Measurements from ENCODE around the gene CAMK1D. TPM values are rescaled to one million over a fixed set of nuclear protein-coding genes. Genes with fewer than 3 reads are reported as not detected.

Gene CAMK1D
- polyA plus RNA-seq, 1 experiment = 8.2 TPM

DNA sequence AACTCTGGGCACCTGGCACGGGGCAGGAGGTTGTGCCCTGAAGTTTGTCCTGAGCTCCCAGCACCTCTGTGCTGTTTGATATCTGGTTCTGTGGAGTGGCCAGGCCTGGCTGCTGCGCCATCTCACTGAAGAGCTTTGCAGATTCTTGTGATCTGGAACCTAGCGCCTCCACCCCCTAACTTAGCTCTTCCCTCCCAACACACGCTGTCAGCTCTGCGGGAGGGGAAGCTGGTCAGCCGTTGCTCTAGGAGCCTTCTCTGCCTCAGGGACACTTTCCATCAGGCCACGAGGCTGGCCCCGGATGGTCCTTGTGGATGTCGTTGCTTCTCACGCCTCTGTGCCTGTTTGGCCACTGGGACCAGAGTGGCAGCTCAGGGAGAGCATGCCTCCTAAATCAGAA is 438.9 kb downstream of the CAMK1D start:
- no peaks in the 10 kb centered on the region for H3K27me3 ChIP-seq (ENCODE audit: control insufficient read depth, insufficient read depth, low read length)
- peaks cover 6% of the 10 kb centered on the region; the same call in 1 of the 2 replicates for H3K9me3 ChIP-seq (ENCODE audit: control insufficient read depth, insufficient read depth, low read length)
- H3K27ac ChIP-seq (ENCODE audit: low read depth, low read length) = no peak overlapping the region
- DNase-seq (ENCODE audit: low read depth, low spot score) = no peak
- POLR2A ChIA-PET = no interaction called here
- no peak overlapping the region for H3K4me3 ChIP-seq (ENCODE audit: low read depth, low read length)
- no peak for TF ChIP-seq CTCF (IDR thresholded peaks at IDR 0.05; ENCODE audit: low read depth, low read length)
- CTCF ChIA-PET = interaction anchor here (1.5 kb wide), 1 partner anchor 114 kb away, joined by 3 read pairs; no protein-coding TSS in a partner anchor

- DNase-seq (ENCODE audit: low read depth, low spot score) = no peak
Observed at GRCh38 chr10:12790270-12790669, 440.9 kb downstream of the CAMK1D start.

DNA sequence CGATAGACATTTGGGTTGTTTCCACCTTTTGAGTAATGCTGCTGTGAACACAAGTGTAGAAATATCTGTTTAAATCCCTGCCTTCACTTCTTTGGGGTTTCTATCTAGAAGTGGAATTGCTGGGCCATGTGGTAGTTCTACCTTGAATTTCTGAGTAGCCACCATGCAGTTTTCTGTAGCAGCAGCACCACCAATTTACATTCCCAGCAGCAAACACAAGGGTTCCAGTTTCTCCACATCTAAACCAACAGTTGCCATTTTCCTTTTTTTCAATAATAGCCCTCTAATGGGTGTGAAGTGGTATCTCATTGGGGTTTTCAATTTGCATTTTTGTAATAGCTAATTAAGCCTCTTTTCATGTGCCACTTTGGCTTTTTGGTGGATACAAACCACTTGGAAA is 442.4 kb downstream of the CAMK1D start:
- CTCF ChIA-PET = no interaction called here
- TF ChIP-seq CTCF (IDR thresholded peaks at IDR 0.05; ENCODE audit: low read depth, low read length) = no peak
- DNase-seq (ENCODE audit: low read depth, low spot score) = no peak
- Histone ChIP-seq H3K27me3 (ENCODE audit: control insufficient read depth, insufficient read depth, low read length) (peaks cover 3% of the 10 kb centered on the region), H3K27ac (ENCODE audit: low read depth, low read length) (no peak overlapping the region), H3K4me3 (ENCODE audit: low read depth, low read length) (no peak overlapping the region), H3K9me3 (ENCODE audit: control insufficient read depth, insufficient read depth, low read length) (peaks cover 8% of the 10 kb centered on the region; the same call in 1 of the 2 replicates)
- POLR2A ChIA-PET = no interaction called here

More at GRCh38 chr10:12790270-12790669, 440.9 kb downstream of the CAMK1D start:
- peaks cover 3% of the 10 kb centered on the region for H3K27me3 ChIP-seq (ENCODE audit: control insufficient read depth, insufficient read depth, low read length)
- POLR2A ChIA-PET = interaction anchor here (0.6 kb wide), 1 partner anchor 541 kb away, joined by 6 read pairs; no protein-coding TSS in a partner anchor
- H3K9me3 ChIP-seq (ENCODE audit: control insufficient read depth, insufficient read depth, low read length) = peaks cover 8% of the 10 kb centered on the region; the same call in 1 of the 2 replicates
- no peak overlapping the region for H3K27ac ChIP-seq (ENCODE audit: low read depth, low read length)
- H3K4me3 ChIP-seq (ENCODE audit: low read depth, low read length) = no peak overlapping the region
- no peak for TF ChIP-seq CTCF (IDR thresholded peaks at IDR 0.05; ENCODE audit: low read depth, low read length)
- CTCF ChIA-PET = no interaction called here

DNA sequence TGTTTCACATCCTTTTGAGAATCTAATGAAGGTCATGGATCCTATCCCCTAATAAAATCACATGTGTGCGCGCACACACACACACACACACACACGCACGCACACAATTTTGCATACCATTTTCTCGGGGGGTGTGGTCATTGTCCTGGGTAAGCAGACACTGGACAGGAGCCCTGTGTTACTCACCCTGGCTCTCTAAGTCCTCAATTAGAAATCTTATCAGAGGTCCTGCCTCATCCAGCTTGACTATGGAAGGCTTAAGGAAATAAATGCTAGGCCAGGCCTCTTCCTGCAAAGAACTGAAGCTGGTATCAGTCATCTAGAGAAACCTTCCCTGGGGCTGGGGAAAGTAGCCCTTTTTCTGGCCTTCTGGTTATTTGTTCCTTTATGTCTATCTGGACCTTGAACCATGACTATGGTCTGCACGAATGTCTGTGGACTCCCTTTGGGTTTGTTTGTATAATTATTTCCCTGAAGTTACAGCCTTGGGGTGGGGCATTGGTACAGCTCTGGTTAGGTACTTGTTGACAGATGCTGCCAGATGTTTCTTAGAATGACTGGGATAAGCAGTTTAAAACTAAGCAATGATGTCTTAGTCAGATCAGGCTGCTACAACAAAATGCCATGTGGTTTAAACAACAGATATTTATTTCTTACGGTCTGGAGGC is 443.7 kb downstream of the CAMK1D start:
- CTCF ChIA-PET = no interaction called here
- H3K9me3 ChIP-seq (ENCODE audit: control insufficient read depth, insufficient read depth, low read length) = peaks cover 8% of the 10 kb centered on the region; the same call in 1 of the 2 replicates
- no peak overlapping the region for H3K27ac ChIP-seq (ENCODE audit: low read depth, low read length)
- TF ChIP-seq CTCF (IDR thresholded peaks at IDR 0.05; ENCODE audit: low read depth, low read length) = no peak
- no peak for DNase-seq (ENCODE audit: low read depth, low spot score)
- POLR2A ChIA-PET = no interaction called here
- H3K27me3 ChIP-seq (ENCODE audit: control insufficient read depth, insufficient read depth, low read length) = peaks cover 3% of the 10 kb centered on the region
- no peak overlapping the region for H3K4me3 ChIP-seq (ENCODE audit: low read depth, low read length)

- Histone ChIP-seq H3K27me3 (ENCODE audit: control insufficient read depth, insufficient read depth, low read length) (peaks cover 3% of the 10 kb centered on the region), H3K27ac (ENCODE audit: low read depth, low read length) (no peak overlapping the region), H3K9me3 (ENCODE audit: control insufficient read depth, insufficient read depth, low read length) (peaks cover 8% of the 10 kb centered on the region; the same call in 1 of the 2 replicates), H3K4me3 (ENCODE audit: low read depth, low read length) (no peak overlapping the region)
- CTCF ChIA-PET = interaction anchor here (1.4 to 1.6 kb wide), 2 partner anchors 13 to 107 kb away, joined by 3 to 4 read pairs; no protein-coding TSS in a partner anchor
- DNase-seq (ENCODE audit: low read depth, low spot score) = no peak
- POLR2A ChIA-PET = no interaction called here
- TF ChIP-seq CTCF (IDR thresholded peaks at IDR 0.05; ENCODE audit: low read depth, low read length) = no peak
Observed at GRCh38 chr10:12795315-12796110, 446.2 kb downstream of the CAMK1D start.

Measured in AG04450 (cell line).